GM18951 (cell line): ENCODE data around the gene TAL1.

Source experiments
- POLR2A ChIP-seq: IDR thresholded peaks from 4 replicates; pipeline ENCODE4 v1.6.1; 2011; ENCODE audit warnings: mild to moderate bottlenecking; ENCODE audit not compliant: insufficient read length, insufficient read depth; ENCODE audit errors: extremely low read depth
- in situ Hi-C: fragments of 300-500 bp; cut with MboI; formaldehyde crosslinking; loops from one replicate; pipeline ENCODE4 v1.12.0; 2022; ENCODE audit warnings: low sequenced_read_pairs, mixed read lengths, inconsistent platforms; ENCODE audit not compliant: unreplicated experiment

TAL1 gene

GRCh38 chr1:47184822-47185677 lies 47.0 kb downstream of the TAL1 start:
- in situ Hi-C loops, result no loop called here
- TF ChIP-seq POLR2A, result no peak

- TF ChIP-seq POLR2A, result no peak
- in situ Hi-C loops, result no loop called here
Measured at GRCh38 chr1:47184090-47184821, 47.8 kb downstream of the TAL1 start.

GRCh38 chr1:47183308-47184089 lies 48.5 kb downstream of the TAL1 start:
- in situ Hi-C loops, result no loop called here
- no peak for TF ChIP-seq POLR2A

- in situ Hi-C loops, result no loop called here
- no peak for TF ChIP-seq POLR2A
Measured at GRCh38 chr1:47182676-47183235, 49.3 kb downstream of the TAL1 start.

GRCh38 chr1:47181955-47182675 lies 49.9 kb downstream of the TAL1 start:
- no peak for TF ChIP-seq POLR2A
- in situ Hi-C loops, result no loop called here

GRCh38 chr1:47181095-47181954 lies 50.7 kb downstream of the TAL1 start:
- in situ Hi-C loops, result no loop called here

GRCh38 chr1:47180603-47181094 lies 51.4 kb downstream of the TAL1 start:
- in situ Hi-C loops, result no loop called here

More at GRCh38 chr1:47181095-47181954, 50.7 kb downstream of the TAL1 start:
- TF ChIP-seq POLR2A, result no peak

GRCh38 chr1:47179988-47180563 lies 51.9 kb downstream of the TAL1 start:
- in situ Hi-C loops, result no loop called here
- TF ChIP-seq POLR2A, result no peak

More at GRCh38 chr1:47180603-47181094, 51.4 kb downstream of the TAL1 start:
- no peak for TF ChIP-seq POLR2A

- in situ Hi-C loops, result no loop called here
- TF ChIP-seq POLR2A, result peak; percentile 10
Measured at GRCh38 chr1:47179017-47179987, 52.7 kb downstream of the TAL1 start.

GRCh38 chr1:47178654-47179016 lies 53.4 kb downstream of the TAL1 start:
- no peak for TF ChIP-seq POLR2A
- in situ Hi-C loops, result no loop called here
